SK-N-MC (cell line): ENCODE data around the gene GLP1R.

Experiments used
- EZH2 ChIP-seq: fragments of 200-600 bp; sonication (generic); IDR thresholded peaks from one replicate; pipeline ENCODE4 v1.6.1; 2017; ENCODE audit warnings: antibody characterized with exemption
- POLR2AphosphoS5 ChIP-seq: IDR thresholded peaks from 2 replicates; pipeline ENCODE4 v1.6.1; 2012; ENCODE audit warnings: mild to moderate bottlenecking, low read depth, low read length, borderline replicate concordance

GRCh38 chr6:39003492-39003891 is 45.1 kb upstream of the GLP1R start:
- TF ChIP-seq EZH2 = no peak
- no peak for TF ChIP-seq POLR2AphosphoS5
